Raji (cell line): ENCODE measurements around the gene GRK1.

Experiments
- POLR2A ChIP-seq: IDR thresholded peaks from 2 replicates; pipeline ENCODE4 v1.6.1; 2011; ENCODE audit warnings: low read depth, low read length, control low read depth; ENCODE audit not compliant: insufficient read depth

Gene GRK1

GRCh38 chr13:113642563-113642962, 24.5 kb upstream of the GRK1 start:
- TF ChIP-seq POLR2A, result no peak

DNA sequence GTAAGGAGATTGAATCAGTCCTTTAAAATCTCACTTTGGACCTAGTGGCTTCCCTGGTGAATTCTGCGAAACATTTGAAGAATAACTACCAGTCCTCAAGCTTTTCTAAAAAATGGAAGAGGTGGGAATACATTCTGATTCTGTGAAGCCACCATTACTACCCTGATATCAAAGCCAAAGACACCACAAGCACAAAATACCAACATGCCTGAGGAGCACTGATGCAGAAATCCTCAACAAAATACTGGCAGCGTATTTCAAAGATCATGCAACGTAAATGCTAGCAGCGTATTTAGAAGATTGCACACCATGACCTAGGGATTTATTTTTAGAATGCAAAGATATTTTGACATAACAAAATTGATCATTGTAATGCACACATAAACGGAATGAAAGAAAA, 23.4 kb upstream of the GRK1 start:
- no peak for TF ChIP-seq POLR2A

GRCh38 chr13:113644800-113645199, 22.2 kb upstream of the GRK1 start:
- TF ChIP-seq POLR2A, result no peak

- TF ChIP-seq POLR2A, result no peak
These were observed 21.7 kb upstream of the GRK1 start for GRCh38 chr13:113645329-113645728.

- TF ChIP-seq POLR2A, result no peak
These were observed 20.6 kb upstream of the GRK1 start for GRCh38 chr13:113646376-113646775.

DNA sequence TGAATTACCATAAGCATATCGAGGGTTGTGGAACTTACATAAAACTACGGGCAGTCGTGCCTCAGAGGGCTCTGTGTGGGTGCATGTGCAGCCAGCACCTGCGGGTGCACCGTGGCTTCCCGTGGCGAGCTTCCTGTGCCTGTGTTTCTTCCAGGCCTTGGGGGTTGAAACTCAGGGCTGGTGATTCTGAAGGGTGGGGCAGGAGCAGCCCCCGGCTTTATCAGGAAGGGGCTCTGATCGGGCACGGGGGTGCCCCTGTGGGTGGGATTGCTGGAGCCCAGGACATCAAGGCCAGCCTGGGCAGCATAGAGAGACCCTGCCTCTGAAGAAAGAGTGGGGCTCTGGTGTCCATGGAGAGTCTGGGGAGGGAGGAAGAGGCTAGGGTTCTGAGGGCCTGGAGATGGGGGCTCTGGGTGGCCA, 20.1 kb upstream of the GRK1 start:
- TF ChIP-seq POLR2A, result no peak

DNA sequence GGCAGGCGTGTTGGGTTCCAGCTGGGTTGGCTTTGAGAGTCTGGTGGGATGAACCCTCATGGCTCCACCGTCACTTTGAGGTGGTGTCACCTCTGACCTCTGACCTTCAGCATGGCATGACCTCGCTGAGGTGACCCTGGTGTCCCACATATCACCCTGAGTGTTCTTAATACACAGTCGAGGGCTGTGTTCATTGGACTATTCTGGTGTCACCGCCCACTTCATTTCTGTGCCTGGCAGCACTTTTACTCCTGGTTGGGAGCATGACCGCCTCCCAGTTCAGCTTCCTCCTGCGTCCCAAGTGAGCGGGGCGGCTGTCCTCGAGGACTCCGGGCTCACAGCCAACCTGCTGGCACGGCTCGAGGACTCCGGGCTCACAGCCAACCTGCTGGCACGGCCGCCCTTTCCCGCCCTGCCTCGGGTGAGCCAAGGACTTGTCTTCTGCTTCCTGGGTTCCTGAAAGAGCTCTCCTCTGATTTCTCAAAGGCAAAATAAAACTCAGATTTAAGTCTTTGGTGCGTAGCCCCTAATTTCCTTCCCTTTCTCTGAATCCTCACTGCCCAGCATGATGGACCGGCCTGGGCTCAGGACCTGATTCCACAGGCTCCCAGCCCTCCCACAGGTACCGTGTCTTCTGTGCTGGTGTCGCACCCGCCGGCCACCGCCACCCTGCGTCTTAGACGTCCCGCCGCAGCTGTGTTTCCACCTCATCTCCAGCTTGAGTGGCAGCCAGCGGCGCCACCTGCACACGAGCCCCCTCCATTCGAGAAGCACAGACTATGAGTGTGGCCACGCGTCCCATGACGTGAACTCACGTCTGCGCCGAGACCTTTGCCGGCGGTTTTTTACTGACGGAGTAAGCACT, 19.4 kb upstream of the GRK1 start:
- TF ChIP-seq POLR2A, result no peak

GRCh38 chr13:113648216-113648610, 18.8 kb upstream of the GRK1 start:
- no peak for TF ChIP-seq POLR2A

DNA sequence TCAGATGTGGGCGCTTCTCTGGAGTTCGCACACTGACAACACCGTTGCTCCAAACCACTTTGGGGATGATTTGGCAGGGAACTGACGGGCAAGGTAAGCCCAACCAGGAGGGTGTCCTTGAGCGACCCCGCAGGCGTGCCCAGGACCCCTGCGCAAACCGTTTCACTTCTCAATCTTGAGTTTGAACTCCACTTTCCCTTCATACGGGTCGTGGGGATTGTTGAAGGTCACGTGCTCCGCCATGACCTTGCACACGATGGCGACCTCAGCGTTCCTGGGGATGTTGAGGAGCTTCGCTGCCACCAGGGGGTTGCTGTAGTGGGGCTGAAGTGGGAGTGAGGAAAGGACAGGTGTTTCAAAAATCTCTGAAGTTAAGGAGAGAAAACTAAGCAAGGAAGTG, 17.8 kb upstream of the GRK1 start:
- TF ChIP-seq POLR2A, result no peak

GRCh38 chr13:113650275-113650674, 16.7 kb upstream of the GRK1 start:
- TF ChIP-seq POLR2A, result no peak

DNA sequence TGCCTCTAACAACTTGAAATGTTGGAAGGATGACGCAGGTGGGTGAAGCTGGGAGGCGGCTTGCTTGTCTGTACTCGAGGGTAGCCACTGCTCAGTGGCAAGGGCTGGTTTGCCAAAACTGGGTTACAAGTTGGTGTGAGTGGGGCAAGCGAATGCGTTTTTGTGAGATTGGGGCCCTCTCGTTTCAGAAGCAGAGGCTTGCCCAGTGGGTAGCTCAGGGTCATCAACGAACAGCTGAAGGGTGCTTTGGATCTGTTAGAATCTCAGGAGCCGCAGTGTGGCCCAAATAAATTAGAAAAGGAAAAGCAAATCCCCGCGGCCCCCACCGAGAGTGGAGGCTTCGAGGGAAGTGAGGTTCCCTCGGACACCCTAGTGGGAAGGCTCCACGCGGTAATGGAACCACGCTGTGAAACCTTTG, 16.3 kb upstream of the GRK1 start:
- TF ChIP-seq POLR2A, result no peak

DNA sequence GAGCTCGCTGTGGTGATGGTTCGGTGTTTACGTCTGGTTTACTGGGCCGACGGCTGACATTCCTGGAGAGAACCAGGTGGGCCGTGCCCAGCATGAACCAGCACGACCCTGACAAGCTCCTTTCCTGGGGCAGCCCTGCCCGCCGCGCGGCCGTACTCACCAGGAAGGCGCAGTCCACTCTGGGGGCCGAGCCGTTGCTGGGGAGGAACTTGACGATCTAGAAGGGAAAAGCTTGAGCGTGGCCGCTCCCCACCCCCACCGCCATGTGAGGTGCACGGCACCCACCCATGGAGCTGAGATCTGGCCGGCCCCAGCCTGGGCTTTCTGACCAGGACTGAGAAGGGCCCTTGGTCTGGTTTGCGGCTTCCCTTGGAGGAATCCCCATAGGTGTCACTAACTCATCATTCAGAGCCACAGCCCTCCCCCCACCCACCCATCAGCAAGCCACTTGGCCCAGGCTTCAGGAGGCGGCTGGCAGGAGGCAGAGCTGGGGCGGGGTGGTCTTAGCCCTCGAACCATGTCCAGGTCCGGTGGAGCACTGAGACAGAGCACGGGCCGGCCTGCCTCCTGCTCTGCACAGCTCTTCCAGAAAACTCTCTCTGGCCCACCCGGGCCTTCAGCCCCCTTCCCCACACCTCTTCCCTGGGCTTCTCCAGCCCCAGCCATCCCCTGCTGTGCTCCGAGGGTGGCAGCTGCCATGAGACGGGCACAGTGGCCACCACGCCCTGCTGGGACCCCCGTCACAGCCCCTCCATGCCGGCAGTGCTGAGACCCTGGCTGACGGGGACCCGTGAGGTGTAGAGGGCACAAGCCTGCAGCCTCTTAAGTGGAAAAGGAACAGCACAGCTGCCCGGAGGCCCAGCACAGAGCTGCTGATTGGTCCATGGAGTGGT, 15.3 kb upstream of the GRK1 start:
- TF ChIP-seq POLR2A, result no peak

DNA sequence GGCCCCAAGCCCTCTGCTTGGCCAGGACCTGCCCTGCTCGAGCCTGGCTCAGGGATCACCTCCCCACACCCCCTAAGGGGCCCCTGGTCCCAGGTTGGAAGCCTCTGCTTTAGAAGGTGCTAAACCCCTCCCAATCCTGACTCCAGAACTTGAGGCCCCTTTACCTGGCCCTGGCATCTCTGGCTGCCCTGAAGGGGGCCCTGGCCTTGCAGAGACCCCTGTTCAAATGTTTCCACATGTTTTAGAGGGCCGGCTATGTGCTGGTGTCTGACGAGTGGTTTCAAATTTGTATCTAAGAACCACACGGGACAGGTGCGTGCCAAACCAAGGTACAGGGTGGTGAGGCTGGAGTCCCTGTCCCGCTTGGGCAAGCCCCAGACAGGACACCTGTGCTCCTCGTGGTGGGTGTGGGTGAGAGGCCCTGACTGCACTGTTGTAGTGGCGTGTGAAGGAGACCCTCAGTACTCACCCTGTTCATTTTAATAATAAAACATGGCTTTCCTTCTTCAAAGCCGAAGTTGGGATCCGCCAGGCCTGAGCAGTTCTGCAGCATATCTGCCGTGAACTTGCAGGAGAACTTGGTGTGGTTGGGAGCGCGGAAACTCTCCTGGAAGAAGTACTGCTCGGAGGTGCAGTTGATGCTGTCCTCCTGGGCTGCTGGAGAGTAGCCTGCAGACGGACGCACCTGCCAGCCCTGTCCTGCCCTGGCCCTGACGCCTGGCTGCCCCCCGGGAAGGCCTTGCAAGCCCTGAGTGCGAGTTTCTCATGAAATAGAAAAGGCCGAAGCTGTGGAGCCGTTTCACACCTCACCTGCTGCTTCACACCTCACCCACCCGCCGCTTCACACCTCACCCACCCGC, 14.4 kb upstream of the GRK1 start:
- no peak for TF ChIP-seq POLR2A

DNA sequence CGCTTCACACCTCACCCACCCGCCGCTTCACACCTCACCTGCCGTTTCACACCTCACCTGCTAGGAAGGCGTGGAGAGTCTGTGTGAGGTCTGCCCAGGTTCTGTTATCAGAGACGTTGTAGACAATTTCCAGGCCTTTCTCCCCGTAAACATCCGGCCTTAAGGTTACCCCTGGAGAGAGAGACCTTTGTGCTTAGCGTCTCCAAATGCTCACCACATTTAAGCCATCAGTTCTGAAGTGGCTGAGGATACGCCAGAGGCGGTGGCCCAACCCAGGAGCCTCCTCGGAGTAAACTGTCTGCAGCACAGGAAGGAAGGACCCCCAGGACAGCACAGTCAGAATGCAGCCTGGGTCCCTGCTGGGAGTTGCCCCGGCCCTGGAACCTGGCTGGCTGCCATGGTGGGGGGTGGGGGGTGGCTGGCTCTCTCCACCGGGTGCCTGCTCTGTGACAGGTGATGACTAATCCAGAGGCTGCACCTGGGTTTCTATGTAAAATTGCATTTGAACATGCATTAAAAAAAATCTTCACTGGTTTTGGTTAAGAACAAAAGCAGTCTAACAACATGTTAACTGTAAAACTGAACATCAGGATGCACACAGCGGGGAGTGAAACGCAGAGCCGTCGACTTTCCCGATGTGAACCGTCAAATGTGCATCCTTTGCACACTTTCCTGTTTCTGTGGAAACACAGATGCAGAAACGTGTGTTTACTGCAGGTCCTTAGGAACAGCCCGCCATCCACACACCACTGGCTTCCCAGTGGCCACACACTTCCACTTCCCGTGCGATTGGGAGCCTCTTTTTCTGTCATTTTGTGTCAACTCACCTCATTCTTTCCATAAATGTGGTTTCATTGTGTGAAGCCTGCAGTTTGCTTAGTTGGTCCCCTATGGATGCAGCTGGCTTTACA, 13.5 kb upstream of the GRK1 start:
- no peak for TF ChIP-seq POLR2A
